HG03097 (cell line): ENCODE measurements around the gene ADAMTS8.

Source experiments
- ATAC-seq: cut with Tn5 transposase; IDR thresholded peaks from one replicate; pipeline ENCODE4 v1.9.1; 2021; ENCODE audit not compliant: unreplicated experiment, low FRiP score

ADAMTS8 gene

DNA sequence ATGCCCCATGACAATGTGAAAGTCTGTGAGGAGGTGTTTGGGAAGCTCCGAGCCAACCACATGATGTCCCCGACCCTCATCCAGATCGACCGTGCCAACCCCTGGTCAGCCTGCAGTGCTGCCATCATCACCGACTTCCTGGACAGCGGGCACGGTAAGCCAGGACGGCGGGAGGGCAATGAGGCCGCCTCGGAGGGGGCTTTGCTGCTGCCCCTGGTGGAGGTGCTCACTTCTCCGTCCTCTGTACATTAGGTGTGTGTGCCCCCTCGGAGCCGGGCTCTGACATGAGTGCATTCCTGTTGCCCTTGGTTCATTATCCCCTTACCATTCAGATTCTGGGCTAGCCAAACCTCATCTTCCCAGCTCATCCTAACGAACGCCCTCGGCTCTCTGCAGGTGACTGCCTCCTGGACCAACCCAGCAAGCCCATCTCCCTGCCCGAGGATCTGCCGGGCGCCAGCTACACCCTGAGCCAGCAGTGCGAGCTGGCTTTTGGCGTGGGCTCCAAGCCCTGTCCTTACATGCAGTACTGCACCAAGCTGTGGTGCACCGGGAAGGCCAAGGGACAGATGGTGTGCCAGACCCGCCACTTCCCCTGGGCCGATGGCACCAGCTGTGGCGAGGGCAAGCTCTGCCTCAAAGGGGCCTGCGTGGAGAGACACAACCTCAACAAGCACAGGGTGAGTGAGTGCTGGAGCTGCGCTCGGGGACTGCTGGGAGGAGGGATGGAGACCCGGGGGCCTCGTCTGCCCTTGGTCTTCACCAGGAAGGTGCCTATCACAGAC is 33.9 kb upstream of the ADAMTS8 start:
- no peak for ATAC-seq

DNA sequence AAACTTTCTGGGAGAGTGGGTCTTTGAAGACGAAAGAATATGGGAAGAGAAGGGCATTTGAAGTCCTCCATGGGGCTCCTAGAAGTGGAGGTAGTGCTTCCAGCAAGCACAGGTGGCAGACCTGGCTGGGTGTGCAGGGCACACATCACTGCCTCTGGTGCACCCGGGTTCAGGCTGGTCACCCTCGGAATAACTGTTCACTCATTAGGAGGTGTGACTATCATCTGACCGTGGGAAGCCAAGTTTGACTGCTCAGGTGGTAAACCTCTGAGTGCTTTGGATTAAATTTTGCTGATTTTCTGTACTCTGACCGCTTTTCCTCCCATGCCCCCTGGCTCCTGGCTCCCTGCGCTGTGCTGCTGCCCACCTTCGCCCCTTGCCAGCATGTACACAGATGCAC is 31.1 kb upstream of the ADAMTS8 start:
- ATAC-seq = no peak

DNA sequence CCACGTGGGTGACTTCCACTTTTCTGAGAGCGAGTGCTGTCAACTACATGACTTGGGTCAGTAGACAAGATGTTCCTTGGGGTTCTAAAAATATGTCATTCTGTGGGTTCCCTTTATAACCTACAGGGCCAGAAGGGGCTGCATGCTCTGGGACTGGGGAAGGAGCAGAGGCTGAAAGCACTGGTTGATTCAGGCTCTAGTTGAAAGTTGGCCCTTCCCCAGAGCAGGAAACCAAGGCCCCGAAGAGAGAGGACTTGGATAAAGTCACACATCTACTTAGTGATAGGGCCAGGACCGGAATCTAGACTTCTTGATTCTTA is 30.0 kb upstream of the ADAMTS8 start:
- ATAC-seq = no peak

DNA sequence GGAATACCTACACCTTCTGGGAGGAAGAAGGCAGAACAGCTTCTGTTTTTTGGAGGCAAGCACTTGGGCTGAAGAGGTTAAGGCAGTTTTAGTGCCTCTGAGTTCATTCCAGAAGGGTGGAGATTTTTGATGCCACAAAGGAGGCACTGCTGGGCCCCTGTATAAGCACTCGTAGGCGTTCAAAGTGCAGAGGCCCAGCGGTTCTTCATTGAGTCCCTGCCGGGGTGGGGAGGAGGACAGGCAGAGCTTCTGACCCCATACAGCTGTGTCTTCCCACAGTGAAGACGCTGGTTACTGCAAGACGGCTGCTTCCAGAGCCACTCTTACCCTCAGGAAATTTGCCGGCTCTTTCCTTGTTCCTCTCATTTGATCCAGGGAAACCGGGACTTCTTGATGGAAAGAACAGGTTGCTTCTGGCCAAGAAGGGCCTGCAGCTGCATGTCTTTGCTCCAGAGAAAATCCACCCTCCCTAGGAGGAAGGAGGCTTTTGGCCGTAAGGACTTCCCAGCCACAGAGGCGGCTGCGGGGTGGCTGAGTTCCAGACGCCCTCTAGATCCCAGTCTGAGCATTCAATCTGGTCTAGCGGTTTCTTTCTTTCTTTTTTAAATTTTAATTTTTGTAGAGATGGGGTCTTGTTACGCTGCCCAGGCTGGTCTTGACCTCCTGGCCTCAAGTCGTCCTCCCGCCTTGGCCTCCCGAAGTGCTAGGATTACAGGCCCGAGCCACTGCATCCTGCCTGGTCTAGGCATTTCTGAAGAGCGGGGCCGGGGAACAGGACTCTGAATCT is 29.4 kb upstream of the ADAMTS8 start:
- no peak for ATAC-seq

DNA sequence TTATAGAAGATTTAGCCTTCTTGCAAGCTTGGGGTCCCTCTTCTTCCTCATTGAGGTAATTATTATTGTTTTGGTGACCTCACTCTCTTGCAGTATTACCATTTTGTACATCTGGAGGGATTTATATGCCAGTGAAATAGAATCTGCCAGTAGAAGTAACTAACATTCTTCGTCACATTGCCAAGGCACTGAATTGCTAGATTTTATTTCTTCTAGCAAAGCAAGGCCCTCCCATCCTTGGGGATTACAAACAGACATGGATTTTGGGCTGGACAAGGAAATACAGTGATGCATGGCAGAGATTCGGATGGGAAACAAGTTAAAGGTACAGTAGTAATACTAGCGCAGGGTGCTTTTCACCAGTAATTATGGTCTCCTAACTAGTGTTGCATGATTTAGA is 27.9 kb upstream of the ADAMTS8 start:
- ATAC-seq = no peak

DNA sequence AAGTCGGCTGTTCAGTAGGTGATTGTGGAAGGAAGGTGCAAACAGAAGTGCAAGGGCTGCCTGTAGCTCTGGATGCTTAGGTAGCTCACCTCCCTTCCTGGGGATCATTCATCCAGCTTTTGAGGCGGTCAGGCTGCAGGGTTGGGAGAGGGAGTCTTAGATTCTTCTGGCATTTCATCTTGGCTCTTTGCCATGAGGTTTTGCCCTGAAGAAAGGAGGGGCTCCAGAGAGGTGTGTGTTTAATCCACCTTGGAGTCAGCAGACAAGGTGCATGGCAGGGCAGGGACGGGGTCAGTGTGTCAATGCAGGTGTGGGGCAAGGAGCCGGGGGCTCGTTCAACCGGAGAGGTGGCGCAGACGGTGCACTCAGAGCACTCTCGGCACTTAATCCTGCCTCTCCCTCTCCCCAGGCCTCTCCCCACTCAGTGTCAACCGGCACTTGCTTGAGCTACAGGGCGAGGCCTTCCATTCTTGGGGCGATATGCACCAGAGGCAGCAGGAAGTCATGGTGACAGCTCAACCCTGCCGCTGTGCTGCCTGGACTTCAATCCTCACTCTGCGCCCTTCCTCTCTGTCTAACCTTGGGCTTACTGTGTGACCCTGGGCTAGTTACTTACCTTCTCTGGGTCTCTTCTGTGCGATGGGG is 27.2 kb upstream of the ADAMTS8 start:
- no peak for ATAC-seq

DNA sequence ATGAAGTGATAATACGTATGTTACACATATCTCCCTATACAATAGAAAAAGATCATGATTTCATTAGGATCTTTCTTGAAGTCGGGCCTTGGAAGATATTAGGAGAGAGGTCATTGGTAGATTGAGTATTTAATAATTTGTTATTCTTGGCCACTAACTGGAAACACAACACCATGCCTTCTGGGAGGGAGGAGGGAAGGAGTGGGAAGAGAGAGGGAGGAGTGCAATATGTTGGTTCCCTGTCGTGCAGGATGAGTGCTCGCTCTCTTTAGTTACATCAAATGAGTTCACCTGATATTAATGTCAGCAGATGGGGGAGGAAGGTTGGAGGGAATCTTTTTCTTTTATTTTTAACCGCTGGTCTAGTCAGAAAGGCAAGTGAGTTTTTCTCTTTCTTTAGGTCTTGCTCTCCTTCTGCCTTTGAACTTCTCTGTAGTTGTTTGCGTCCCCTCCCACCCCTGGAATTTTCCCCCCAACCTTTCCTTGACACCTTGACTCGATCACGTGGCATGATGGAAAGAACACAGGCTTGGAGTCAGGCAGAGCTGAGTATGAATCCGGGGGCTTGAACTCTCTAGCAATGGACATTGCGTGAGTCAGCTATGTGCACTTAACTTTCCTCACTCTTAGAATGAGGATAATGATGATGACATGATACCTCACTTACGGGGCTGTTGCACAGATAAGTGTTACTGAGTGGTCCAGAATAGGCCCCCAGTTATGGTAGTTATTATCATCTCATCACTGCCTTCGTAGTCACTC is 26.3 kb upstream of the ADAMTS8 start:
- ATAC-seq = no peak

DNA sequence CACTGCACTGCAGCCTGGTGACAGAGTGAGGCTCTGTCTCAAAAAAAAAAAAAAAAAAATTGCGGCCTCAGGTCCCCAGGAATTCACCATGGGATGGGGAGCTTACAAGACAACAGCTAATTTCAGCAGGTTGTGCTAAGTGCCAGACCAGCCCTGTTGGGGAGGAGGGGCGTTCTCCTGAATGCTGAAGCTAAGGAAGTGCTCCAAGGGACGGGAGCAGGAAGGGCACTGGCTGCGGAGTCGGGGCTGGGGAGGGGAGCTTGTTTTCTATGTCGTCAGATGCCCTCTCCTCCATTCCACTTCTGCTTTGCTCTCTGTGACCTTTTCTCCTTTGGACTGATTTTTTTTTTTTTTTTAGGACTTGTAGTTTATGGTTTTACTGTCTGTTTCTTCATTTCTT is 24.5 kb upstream of the ADAMTS8 start:
- no peak for ATAC-seq

DNA sequence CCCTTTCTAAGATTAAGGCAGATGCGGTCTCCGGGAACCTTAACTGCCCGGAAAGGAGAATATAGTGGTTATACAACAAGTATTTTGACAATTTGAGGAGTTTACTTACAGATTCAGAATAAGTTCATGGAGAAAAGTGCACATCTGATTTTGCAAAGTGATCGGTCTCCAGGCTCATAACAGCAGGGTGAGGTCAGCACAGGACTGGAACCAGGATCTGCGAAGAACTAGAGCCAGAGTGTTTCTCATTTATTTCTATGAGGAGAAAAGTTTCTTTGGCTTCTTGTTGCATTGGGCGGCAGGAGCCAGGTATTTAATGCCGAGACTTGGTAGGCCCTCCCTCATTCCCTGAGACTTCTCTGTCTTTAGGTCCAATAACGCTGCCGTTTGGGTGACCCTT is 23.8 kb upstream of the ADAMTS8 start:
- ATAC-seq = no peak

DNA sequence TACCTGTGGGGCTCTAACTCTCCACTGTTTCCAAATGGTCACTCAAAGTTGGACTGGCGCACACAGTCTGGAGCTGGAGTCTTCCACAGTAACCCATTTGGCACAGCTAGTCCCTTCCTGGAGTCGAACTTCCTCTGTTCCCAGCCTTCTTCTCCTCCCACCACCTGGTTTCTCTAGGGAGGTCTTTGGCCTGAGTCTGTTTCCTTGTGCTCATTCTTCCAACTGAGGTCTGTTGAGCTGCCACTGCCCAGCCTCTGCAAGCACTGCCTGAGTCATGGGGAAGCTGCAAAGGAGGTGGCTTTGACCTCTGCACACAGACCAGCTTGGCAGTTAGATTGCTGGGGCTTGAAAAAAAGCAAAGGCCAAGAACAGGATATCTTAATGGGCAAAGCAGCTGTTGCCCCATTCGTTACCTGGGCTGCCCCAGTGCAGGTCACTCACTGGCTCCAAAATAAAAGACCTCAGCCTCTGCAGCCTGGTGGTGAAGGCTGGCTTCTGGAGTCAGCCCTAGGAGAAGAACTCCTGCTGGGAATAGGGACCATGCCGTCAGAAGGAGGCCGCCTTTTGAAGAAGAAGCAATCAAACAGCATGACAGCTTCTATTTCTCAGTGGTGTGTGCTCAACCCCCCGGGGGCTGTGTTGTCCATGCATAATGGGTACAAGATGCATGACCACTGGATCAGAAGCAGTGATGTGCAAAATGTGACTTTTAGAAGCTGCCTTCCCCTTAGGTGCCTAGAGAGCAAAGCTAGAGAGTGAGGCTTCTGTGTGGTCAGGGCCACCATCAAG is 23.0 kb upstream of the ADAMTS8 start:
- ATAC-seq = no peak

DNA sequence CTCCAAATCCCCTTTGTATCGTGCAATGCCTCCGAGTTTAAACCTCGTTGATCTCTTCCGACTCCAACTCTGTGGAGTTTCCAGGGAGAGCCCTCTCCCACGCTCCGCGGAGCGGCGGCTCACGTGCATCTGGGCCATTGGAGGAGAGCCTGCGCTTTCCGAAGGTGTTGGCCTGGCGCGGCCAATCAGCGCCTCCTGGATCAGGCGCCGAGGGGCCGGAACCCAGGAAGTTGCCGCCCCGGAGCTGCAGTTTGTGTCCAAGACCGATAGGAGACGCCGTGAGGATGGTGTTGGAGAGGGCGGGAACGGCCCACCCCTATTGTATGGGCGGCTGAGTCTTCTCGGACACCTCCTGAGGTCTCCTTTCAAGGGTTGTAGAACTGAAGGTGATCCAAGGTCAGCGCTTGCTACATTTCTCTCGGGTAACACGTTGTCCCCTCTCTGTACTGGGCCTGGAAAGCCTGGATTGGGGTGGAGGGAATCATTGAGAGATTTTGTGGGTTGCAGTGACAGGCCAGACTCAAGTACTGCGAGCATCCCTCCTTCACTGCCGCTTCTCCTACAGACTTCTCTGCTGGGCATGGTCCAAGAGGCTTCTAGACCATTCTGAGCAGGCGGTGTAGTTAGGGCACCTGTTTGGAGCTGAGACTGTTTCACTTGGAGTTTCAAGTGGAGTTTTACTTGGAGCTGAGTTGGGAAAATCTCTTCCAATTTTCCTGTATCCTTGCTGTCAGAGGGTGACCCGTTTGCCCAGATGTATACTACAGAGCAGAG is 21.8 kb upstream of the ADAMTS8 start:
- no peak for ATAC-seq

DNA sequence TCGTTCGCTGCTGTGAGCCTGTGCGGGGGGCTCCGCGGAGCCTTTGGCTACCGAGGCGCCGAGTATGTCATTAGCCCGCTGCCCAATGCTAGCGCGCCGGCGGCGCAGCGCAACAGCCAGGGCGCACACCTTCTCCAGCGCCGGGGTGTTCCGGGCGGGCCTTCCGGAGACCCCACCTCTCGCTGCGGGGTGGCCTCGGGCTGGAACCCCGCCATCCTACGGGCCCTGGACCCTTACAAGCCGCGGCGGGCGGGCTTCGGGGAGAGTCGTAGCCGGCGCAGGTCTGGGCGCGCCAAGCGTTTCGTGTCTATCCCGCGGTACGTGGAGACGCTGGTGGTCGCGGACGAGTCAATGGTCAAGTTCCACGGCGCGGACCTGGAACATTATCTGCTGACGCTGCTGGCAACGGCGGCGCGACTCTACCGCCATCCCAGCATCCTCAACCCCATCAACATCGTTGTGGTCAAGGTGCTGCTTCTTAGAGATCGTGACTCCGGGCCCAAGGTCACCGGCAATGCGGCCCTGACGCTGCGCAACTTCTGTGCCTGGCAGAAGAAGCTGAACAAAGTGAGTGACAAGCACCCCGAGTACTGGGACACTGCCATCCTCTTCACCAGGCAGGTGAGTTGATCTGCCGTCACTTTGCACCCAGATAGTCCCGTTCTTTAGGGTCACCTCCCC is 21.0 kb upstream of the ADAMTS8 start:
- ATAC-seq = no peak

DNA sequence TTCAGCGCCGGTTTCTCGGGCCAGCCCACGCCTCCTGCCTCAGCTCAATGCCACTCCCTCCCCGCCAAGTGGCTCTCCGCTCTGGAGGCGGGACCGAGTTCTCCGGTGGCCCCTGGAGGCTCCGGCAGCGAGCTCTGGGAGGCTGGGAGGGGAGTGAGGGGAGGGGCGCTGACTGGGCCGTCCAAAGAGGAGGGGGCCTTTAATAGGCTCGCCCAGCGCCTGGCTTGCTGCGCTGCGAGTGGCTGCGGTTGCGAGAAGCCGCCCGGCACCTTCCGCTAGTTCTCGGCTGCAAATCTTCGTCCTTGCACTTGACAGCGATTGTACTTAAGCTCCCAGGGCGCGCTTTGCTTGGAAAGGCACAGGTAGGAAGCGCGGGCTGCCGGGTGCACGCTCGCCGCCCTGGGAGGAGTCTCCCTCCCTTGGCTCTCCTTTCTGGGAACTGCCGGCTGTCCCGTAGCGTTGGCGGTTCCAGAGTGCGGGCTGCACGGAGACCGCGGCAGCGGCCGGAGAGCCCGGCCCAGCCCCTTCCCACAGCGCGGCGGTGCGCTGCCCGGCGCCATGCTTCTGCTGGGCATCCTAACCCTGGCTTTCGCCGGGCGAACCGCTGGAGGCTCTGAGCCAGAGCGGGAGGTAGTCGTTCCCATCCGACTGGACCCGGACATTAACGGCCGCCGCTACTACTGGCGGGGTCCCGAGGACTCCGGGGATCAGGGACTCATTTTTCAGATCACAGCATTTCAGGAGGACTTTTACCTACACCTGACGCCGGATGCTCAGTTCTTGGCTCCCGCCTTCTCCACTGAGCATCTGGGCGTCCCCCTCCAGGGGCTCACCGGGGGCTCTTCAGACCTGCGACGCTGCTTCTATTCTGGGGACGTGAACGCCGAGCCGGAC is 20.3 kb upstream of the ADAMTS8 start, which contains the start of gene ADAMTS15:
TSS of gene ADAMTS15 (plus strand) at position 230 of the 894 bp plus-strand sequence. CDS start at position 559, 329 bp downstream.
- ATAC-seq = no peak

DNA sequence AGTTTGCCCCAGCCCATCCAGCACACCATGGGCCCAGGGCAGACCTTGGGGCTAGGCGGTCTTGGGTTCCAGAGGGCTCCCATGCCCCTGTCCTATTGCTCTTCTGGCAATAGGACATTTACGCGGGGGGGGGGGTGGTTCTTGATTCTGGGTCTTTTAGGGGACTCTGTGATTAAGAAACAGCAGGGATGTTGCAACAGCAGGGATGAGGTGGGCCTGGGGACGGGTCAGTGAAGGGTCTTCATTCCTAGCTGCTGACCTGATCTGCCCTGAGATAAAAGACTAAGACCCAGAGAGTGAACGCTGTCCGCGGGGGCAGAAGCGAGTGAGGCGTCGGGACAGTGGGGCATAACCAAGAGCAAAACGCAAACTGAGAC is 19.6 kb upstream of the ADAMTS8 start:
- ATAC-seq = no peak

DNA sequence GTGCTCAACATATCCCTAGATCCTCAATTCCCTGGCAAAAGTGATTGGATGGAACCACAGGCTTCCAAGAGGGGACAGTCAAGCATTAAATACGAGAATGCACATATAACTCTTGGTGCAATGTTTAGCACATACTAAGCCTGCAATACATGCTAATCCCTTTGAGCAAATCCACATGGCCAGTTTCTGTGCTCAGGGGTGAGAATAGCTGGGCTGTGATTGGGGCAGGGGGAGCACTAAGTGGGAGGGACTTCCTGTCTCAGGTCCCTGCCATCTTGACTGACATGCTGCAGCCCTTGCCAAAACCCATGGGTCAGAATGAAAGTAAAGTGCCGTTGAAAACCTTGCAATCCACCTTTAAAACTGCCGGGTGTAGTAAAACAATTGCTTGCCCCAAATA is 17.4 kb upstream of the ADAMTS8 start:
- no peak for ATAC-seq

DNA sequence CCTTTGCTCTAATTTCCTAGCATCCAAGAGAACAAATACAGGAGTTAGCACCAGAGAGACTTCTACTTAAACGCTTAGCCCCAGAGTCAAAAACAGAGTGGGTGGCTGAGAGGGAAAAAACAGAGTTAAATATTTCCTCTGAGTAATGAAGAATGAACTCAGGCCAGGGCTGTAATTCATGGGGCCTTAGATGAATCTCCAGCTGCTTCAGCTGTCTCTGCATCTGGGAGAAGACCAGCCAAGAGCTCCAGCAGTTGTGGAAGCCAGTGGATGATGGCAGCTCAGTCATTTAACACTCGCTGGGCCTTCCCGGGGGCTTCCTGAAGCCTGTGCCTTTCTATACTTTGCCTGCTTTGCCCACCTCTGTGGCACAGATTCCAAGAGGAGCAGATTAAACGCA is 14.3 kb upstream of the ADAMTS8 start:
- no peak for ATAC-seq

DNA sequence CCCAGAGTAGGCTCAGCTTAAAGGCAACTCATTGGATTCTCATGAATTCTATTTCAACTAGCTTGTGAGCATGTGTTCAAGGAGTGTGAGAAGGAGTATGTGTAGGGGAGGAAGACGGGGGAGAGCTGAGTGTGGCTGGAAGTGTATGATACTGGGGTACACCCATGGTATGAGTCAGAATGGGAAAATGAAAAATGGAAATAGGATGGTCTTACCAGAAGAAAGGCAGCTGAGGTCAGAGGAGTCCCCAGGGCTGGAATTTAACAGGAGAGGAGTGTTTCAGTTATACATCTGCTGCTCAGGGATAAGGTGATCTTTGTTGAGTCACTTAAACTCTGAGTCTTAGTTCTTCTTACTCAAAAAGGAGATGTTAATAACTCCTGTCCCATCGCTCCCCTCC is 13.3 kb upstream of the ADAMTS8 start:
- no peak for ATAC-seq

DNA sequence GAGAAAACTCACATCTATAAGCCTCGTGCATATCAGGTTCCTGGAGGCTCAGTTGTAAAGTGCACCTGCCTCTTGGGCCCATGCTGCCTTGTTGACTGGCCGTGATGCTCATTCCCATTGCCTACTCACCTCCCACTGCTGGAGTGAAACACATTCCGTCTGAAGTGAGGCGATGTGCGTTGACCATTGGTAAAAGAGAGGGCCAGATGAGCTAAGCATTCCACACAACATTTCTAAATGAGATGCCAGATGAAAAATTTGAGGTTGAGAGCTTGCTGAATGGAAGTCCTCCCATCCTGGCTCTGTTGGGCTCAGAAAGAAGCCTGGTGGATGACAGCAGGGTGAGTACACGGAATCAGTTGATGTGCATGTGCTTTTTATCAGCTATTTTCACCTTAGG is 11.5 kb upstream of the ADAMTS8 start:
- no peak for ATAC-seq
